ENCODE results near the gene APEH. TPM values are rescaled to one million over a fixed set of nuclear protein-coding genes. Genes with fewer than 3 reads are reported as not detected.

The APEH gene
- total RNA-seq, 2 donors from 2014 or later = 57.6 to 108 TPM

GRCh38 chr3:49671291-49672288, 2.6 kb upstream of the APEH start:
- Histone ChIP-seq H3K36me3 (peaks cover 9% of the 10 kb centered on the region), H3K27me3 (replicated peaks; ENCODE audit: insufficient read depth) (no peaks in the 10 kb centered on the region), H3K4me3 (no peak overlapping the region), H3K4me1 (ENCODE audit: control insufficient read depth in 1 of 2, low read depth in 2 of 2) (peaks cover 11 to 16% of the 10 kb centered on the region in 2 donors), H3K9me3 (no peaks in the 10 kb centered on the region), H3K27ac (no peak overlapping the region)
- no peak for ATAC-seq (ENCODE audit: insufficient number of reproducible peaks, low FRiP score, low read depth)
- DNase-seq (ENCODE audit: low spot score) = no peak
- TF ChIP-seq CTCF (IDR thresholded peaks at IDR 0.05) = peak; percentile 65

- H3K4me1 ChIP-seq (ENCODE audit: control insufficient read depth in 1 of 2, low read depth in 2 of 2) = peaks cover 11 to 16% of the 10 kb centered on the region in 2 donors
- peak overlapping the region; percentile 80 for H3K4me3 ChIP-seq
- H3K36me3 ChIP-seq = peaks cover 23% of the 10 kb centered on the region
- H3K9me3 ChIP-seq = no peaks in the 10 kb centered on the region
- no peak for ATAC-seq (ENCODE audit: insufficient number of reproducible peaks, low FRiP score, low read depth)
- H3K27ac ChIP-seq = peak overlapping the region; percentile 91 to 94
- TF ChIP-seq CTCF (IDR thresholded peaks at IDR 0.05) = no peak
- H3K27me3 ChIP-seq (replicated peaks; ENCODE audit: insufficient read depth) = no peaks in the 10 kb centered on the region
- DNase-seq (ENCODE audit: low spot score) = no peak
These were observed 933 bp upstream of the APEH start for GRCh38 chr3:49673121-49673714.

GRCh38 chr3:49674497-49674983, 389 bp downstream of the APEH start:
- peak overlapping the region; percentile 80 for H3K4me3 ChIP-seq
- ATAC-seq (ENCODE audit: insufficient number of reproducible peaks, low FRiP score, low read depth) (peak; percentile 19), DNase-seq (ENCODE audit: low spot score) (no peak)
- H3K36me3 ChIP-seq = peaks cover 33% of the 10 kb centered on the region
- H3K27me3 ChIP-seq (replicated peaks; ENCODE audit: insufficient read depth) = no peaks in the 10 kb centered on the region
- no peaks in the 10 kb centered on the region for H3K9me3 ChIP-seq
- H3K4me1 ChIP-seq (ENCODE audit: control insufficient read depth in 1 of 2, low read depth in 2 of 2) = peaks cover 11 to 16% of the 10 kb centered on the region in 2 donors
- H3K27ac ChIP-seq = peak overlapping the region; percentile 91 to 94
- no peak for TF ChIP-seq CTCF (IDR thresholded peaks at IDR 0.05)

- H3K36me3 ChIP-seq = peaks cover 47% of the 10 kb centered on the region
These were observed 1.8 kb downstream of the APEH start for GRCh38 chr3:49675912-49676311.

More at GRCh38 chr3:49675912-49676311, 1.8 kb downstream of the APEH start:
- DNase-seq (ENCODE audit: low spot score) = no peak
- Histone ChIP-seq H3K4me3 (no peak overlapping the region), H3K27me3 (replicated peaks; ENCODE audit: insufficient read depth) (no peaks in the 10 kb centered on the region), H3K9me3 (no peaks in the 10 kb centered on the region), H3K4me1 (ENCODE audit: control insufficient read depth in 1 of 2, low read depth in 2 of 2) (peaks cover 11 to 16% of the 10 kb centered on the region in 2 donors), H3K27ac (no peak overlapping the region)
- no peak for ATAC-seq (ENCODE audit: insufficient number of reproducible peaks, low FRiP score, low read depth)
- no peak for TF ChIP-seq CTCF (IDR thresholded peaks at IDR 0.05)
